Esophagus (tissue), 2 donors: ENCODE results near the gene CENATAC. TPM values are rescaled to one million over a fixed set of nuclear protein-coding genes. Genes with fewer than 3 reads are reported as not detected.
"Not testable (repeated sequence)": the region's sequence is repeated elsewhere in the genome, so short reads cannot be mapped to it uniquely, and the experiment has no call there.

Experiments
- H3K27ac ChIP-seq, 2 donors: one replicate each; pipeline ENCODE4 v1.5.1; 2013; ENCODE audit warnings: low read depth in 2 of 2, mild to moderate bottlenecking in 2 of 2, inconsistent platforms in 1 of 2, low read length in 1 of 2, moderate library complexity in 1 of 2
- H3K27me3 ChIP-seq, 2 donors: one replicate each; pipeline ENCODE4 v1.6.1; 2013; ENCODE audit warnings: low read length in 2 of 2, control low read depth in 1 of 2, mild to moderate bottlenecking in 1 of 2; ENCODE audit not compliant: insufficient read depth in 2 of 2, control insufficient read depth in 1 of 2
- H3K36me3 ChIP-seq, 2 donors: one replicate each; pipeline ENCODE4 v1.6.1; 2013; ENCODE audit warnings: low read length in 1 of 2; ENCODE audit not compliant: control insufficient read depth in 2 of 2, insufficient read depth in 2 of 2
- H3K4me1 ChIP-seq, 2 donors: one replicate each; pipeline ENCODE4 v1.6.1; 2013; ENCODE audit warnings: low read length in 1 of 2; ENCODE audit not compliant: control insufficient read depth in 2 of 2, insufficient read depth in 2 of 2
- H3K4me3 ChIP-seq, 2 donors: one replicate each; pipeline ENCODE4 v1.5.1; 2013; ENCODE audit warnings: low read length in 2 of 2, mild to moderate bottlenecking in 2 of 2, low read depth in 1 of 2, moderate library complexity in 1 of 2
- H3K9me3 ChIP-seq, 2 donors: one replicate each; pipeline ENCODE4 v1.6.1; 2013; ENCODE audit warnings: mild to moderate bottlenecking in 2 of 2, low read depth in 1 of 2, low read length in 1 of 2, moderate library complexity in 1 of 2; ENCODE audit not compliant: control insufficient read depth in 2 of 2, insufficient read depth in 1 of 2
- WGBS, 2 donors: extraction: QIAGEN DNeasy Blood & Tissue Kit; methylation state at CpG; one replicate each; pipeline ENCODE4 v1.1.7; 2013; 5-methylcytosine and 5-hydroxymethylcytosine counted together
- polyA plus RNA-seq, 2 donors: library from polyadenylated mRNA; stranded (reverse); fragments of 200-250 nt; gene quantifications; one replicate each; pipeline ENCODE4 v1.2.3, GENCODE V29; 2013
- donor health status: healthy with polysubstance abuse.
- donor health status: Bipolar disorder and iron deficiency.

The CENATAC gene
- polyA plus RNA-seq, 2 donors = 18.2 to 52.1 TPM

DNA sequence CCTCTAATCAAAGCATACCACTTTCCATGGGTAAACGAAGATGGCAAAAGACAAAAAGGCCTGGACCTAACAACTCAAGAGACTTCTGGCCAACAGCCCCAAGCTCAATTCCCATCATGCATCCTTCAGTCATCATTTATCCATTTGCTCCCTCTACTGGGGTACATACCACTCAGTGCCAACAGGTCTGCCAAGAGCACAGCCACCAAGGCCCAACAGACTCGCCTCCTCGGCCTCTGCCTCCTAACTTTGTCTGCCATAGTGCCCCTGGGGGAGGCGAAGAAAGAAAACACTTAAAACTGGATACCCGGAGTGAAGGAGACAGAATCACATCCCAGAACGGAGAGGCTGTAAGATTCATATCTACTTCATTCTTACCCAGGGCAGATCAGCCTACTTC is 58.0 kb downstream of the CENATAC start:
- Histone ChIP-seq H3K9me3 (no peaks in the 10 kb centered on the region), H3K4me3 (peak overlapping the region; percentile 85 to 92), H3K27ac (peak overlapping the region; percentile 92 to 94), H3K27me3 (no peaks in the 10 kb centered on the region), H3K36me3 (peaks cover 19 to 41% of the 10 kb centered on the region in 2 donors), H3K4me1 (peaks cover 0 to 10% of the 10 kb centered on the region in 2 donors)
- 41% methylated on average over 6 of the region's 6 CpGs for WGBS, 2 donors

DNA sequence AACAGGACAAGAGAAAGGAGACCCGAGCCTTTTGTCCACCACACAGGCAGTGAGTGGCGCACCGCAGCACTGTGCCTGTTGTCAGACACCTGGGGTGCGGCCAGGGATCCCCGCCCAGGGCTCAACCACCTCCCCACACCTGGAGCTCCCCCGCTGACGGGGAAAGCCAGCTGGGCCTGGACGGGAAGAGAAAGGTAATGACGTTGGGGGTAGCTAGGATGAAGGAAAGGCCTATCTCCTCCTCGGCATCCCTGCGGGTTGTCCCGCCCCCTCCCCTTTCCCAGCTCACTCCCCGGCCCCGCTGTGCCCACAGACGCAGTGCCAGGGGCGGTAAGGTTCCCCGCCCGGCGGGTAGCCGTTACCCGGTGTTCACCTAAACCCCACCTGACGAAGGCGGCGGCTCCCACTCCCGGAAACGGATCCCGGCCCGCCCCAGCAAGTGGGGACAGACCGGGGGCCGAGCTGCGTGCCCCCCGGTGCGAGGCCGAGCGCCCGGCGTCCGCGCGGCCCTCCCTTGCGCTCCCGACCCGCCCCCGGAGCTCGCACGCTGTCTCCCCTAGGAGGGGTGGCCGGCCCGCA is 58.6 kb downstream of the CENATAC start:
- Histone ChIP-seq H3K27ac (peak overlapping the region; percentile 92 to 94), H3K4me3 (peak overlapping the region; percentile 85 to 92), H3K4me1 (peaks cover 0 to 10% of the 10 kb centered on the region in 2 donors), H3K27me3 (no peaks in the 10 kb centered on the region), H3K9me3 (no peaks in the 10 kb centered on the region), H3K36me3 (peaks cover 19 to 36% of the 10 kb centered on the region in 2 donors)
- 1% methylated on average over 30 to 48 of the region's 48 CpGs for WGBS, 2 donors

GRCh38 chr11:119057000-119057769 is 59.2 kb downstream of the CENATAC start, which contains the start of gene HYOU1:
Gene HYOU1 (minus strand): TSS chr11:119057205. CDS start chr11:119056160, 1,045 bp downstream.
- 0 to 1% methylated on average over 64 to 79 of the region's 79 CpGs for WGBS, 2 donors
- Histone ChIP-seq H3K9me3 (no peaks in the 10 kb centered on the region), H3K36me3 (peaks cover 13 to 29% of the 10 kb centered on the region in 2 donors), H3K27me3 (no peaks in the 10 kb centered on the region), H3K27ac (peak within 1 kb of the TSS; percentile 92 to 94), H3K4me3 (peak within 1 kb of the TSS; percentile 85 to 92), H3K4me1 (peaks cover 0 to 10% of the 10 kb centered on the region in 2 donors)

GRCh38 chr11:119059128-119059527 is 61.2 kb downstream of the CENATAC start:
- not testable (repeated sequence) for H3K4me1 ChIP-seq, H3K9me3 ChIP-seq, H3K4me3 ChIP-seq, H3K27ac ChIP-seq, H3K27me3 ChIP-seq
- whole genome bisulfite sequencing, 2 donors = 90 to 95% methylated on average over 11 to 31 of the region's 35 CpGs
- peaks cover 7 to 12% of the 10 kb centered on the region in 2 donors for H3K36me3 ChIP-seq

GRCh38 chr11:119061256-119061655 is 63.3 kb downstream of the CENATAC start:
- no peak overlapping the region for H3K27ac ChIP-seq
- H3K27me3 ChIP-seq = no peaks in the 10 kb centered on the region
- no peak overlapping the region for H3K4me3 ChIP-seq
- no peaks in the 10 kb centered on the region for H3K9me3 ChIP-seq
- H3K4me1 ChIP-seq = no peaks in the 10 kb centered on the region
- WGBS, 2 donors = 85 to 93% methylated on average over 3 of the region's 3 CpGs
- H3K36me3 ChIP-seq = no peaks in the 10 kb centered on the region

GRCh38 chr11:119062779-119063178 is 64.8 kb downstream of the CENATAC start:
- H3K27ac ChIP-seq = no peak overlapping the region
- WGBS, 2 donors = 58 to 60% methylated on average over 5 of the region's 5 CpGs
- no peaks in the 10 kb centered on the region for H3K9me3 ChIP-seq
- H3K36me3 ChIP-seq = no peaks in the 10 kb centered on the region
- H3K27me3 ChIP-seq = no peaks in the 10 kb centered on the region
- no peak overlapping the region for H3K4me3 ChIP-seq
- H3K4me1 ChIP-seq = peaks cover 0 to 2% of the 10 kb centered on the region in 2 donors

DNA sequence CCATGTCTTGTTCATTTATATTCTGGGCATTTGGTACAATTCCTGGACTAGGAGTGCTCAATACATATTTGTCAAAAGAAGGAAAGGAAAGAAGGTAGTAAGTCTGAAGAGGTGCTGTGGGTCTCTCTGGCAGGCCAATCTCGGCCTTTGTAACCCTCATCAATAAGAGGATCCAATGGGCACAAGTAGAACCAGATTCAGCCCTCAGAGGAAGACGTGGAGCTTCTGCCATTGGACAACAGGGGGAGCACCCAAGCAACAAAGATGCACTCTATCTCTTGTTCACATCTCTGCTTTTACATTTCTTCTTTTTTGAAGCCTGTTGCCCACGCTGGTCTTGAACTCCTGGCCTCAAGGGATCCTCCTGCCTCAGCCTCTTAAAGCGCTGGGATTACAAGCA is 67.4 kb downstream of the CENATAC start:
- Histone ChIP-seq H3K27ac (no peak overlapping the region), H3K36me3 (peaks cover 0 to 3% of the 10 kb centered on the region in 2 donors)

More for the DNA sequence above, 67.4 kb downstream of the CENATAC start:
- Histone ChIP-seq H3K4me1 (peaks cover 2 to 4% of the 10 kb centered on the region in 2 donors), H3K27me3 (no peaks in the 10 kb centered on the region), H3K9me3 (no peaks in the 10 kb centered on the region), H3K4me3 (no peak overlapping the region)
- WGBS, 2 donors = 56 to 57% methylated on average over 4 of the region's 4 CpGs

Other genes with a start within 250 kb of the CENATAC start
- gene DDX6, start 207.0 kb upstream of the CENATAC start, polyA plus RNA-seq = 10 to 100 TPM; 18.4 to 22.6 TPM
- under 1 TPM; 0.11 to 0.18 TPM for gene CXCR5, start 114.2 kb upstream of the CENATAC start, polyA plus RNA-seq
- gene BCL9L, start 72.2 kb upstream of the CENATAC start, polyA plus RNA-seq = 10 to 100 TPM in 1 of 2 donors, 1 to 10 TPM in 1; 8.5 to 30.4 TPM
- gene UPK2, start 41.8 kb upstream of the CENATAC start, polyA plus RNA-seq = 10 to 100 TPM in 1 of 2 donors, 1 to 10 TPM in 1; 1.1 to 11.2 TPM
- gene FOXR1, start 26.4 kb upstream of the CENATAC start, polyA plus RNA-seq = not detected
- gene RPS25, start 20.2 kb downstream of the CENATAC start, polyA plus RNA-seq = 1,000 to 10,000 TPM; 1,420 to 2,000 TPM
- gene TRAPPC4, start 20.6 kb downstream of the CENATAC start, polyA plus RNA-seq = 10 to 100 TPM; 11.7 to 32.5 TPM
- gene SLC37A4, start 32.7 kb downstream of the CENATAC start, polyA plus RNA-seq = 1 to 10 TPM; 7.3 to 9.3 TPM
- 10 to 100 TPM; 32.9 to 39.1 TPM for gene HYOU1, start 59.1 kb downstream of the CENATAC start, polyA plus RNA-seq
- 10 to 100 TPM; 22.4 to 29.0 TPM for gene VPS11, start 69.7 kb downstream of the CENATAC start, polyA plus RNA-seq
- gene HMBS, start 86.7 kb downstream of the CENATAC start, polyA plus RNA-seq = 10 to 100 TPM; 18.0 to 24.2 TPM
- gene DPAGT1, start 103.7 kb downstream of the CENATAC start, polyA plus RNA-seq = 10 to 100 TPM; 16.5 to 21.5 TPM
- gene C2CD2L, start 109.2 kb downstream of the CENATAC start, polyA plus RNA-seq = 10 to 100 TPM in 1 of 2 donors, 1 to 10 TPM in 1; 8.4 to 13.1 TPM
- gene HINFP, start 123.4 kb downstream of the CENATAC start, polyA plus RNA-seq = 10 to 100 TPM in 1 of 2 donors, 1 to 10 TPM in 1; 9.1 to 16.0 TPM
- under 1 TPM; 0.21 to 0.81 TPM for gene ABCG4, start 150.9 kb downstream of the CENATAC start, polyA plus RNA-seq
- 10 to 100 TPM; 24.9 to 38.8 TPM for gene NLRX1, start 170.6 kb downstream of the CENATAC start, polyA plus RNA-seq
- gene NHERF4, start 187.3 kb downstream of the CENATAC start, polyA plus RNA-seq = under 1 TPM; 0.05 to 0.41 TPM
- 1 to 10 TPM; 3.0 to 6.2 TPM for gene CBL, start 208.2 kb downstream of the CENATAC start, polyA plus RNA-seq